GM19193 (cell line): ENCODE data around the gene PRKCH.

Source experiments
- POLR2A ChIP-seq: IDR thresholded peaks from 4 replicates; pipeline ENCODE4 v1.6.1; 2011; ENCODE audit not compliant: insufficient read depth, insufficient read length; ENCODE audit errors: extremely low read depth

Gene PRKCH

GRCh38 chr14:61470961-61471293, 149.5 kb downstream of the PRKCH start:
- TF ChIP-seq POLR2A = no peak

GRCh38 chr14:61471297-61472005, 150.1 kb downstream of the PRKCH start:
- TF ChIP-seq POLR2A = no peak

GRCh38 chr14:61472011-61472672, 150.8 kb downstream of the PRKCH start:
- TF ChIP-seq POLR2A = no peak

- no peak for TF ChIP-seq POLR2A
Observed at GRCh38 chr14:61472801-61473376, 151.5 kb downstream of the PRKCH start.

GRCh38 chr14:61474015-61474414, 152.6 kb downstream of the PRKCH start:
- no peak for TF ChIP-seq POLR2A

GRCh38 chr14:61474701-61475100, 153.3 kb downstream of the PRKCH start:
- TF ChIP-seq POLR2A = no peak

GRCh38 chr14:61475316-61475715, 153.9 kb downstream of the PRKCH start:
- TF ChIP-seq POLR2A = no peak

GRCh38 chr14:61476105-61476753, 154.8 kb downstream of the PRKCH start:
- no peak for TF ChIP-seq POLR2A

GRCh38 chr14:61476754-61477410, 155.5 kb downstream of the PRKCH start:
- TF ChIP-seq POLR2A = no peak

GRCh38 chr14:61477712-61478462, 156.5 kb downstream of the PRKCH start:
- TF ChIP-seq POLR2A = no peak

GRCh38 chr14:61478971-61479473, 157.6 kb downstream of the PRKCH start:
- no peak for TF ChIP-seq POLR2A

- TF ChIP-seq POLR2A = no peak
Observed at GRCh38 chr14:61479746-61480502, 158.5 kb downstream of the PRKCH start.

- TF ChIP-seq POLR2A = no peak
Observed at GRCh38 chr14:61480704-61481285, 159.4 kb downstream of the PRKCH start.
